HEK293T (cell line): Measurements from ENCODE around the gene KCNMB3.

Experiments
- CTBP1 ChIP-seq: fragments of 450-650 bp; IDR thresholded peaks from 2 replicates; pipeline ENCODE4 v1.6.1; 2016; ENCODE audit warnings: borderline replicate concordance
- ELF4 ChIP-seq: fragments of 450-650 bp; IDR thresholded peaks from 2 replicates; pipeline ENCODE4 v1.6.1; 2017; ENCODE audit warnings: antibody characterized with exemption
- FOXK2 ChIP-seq: fragments of 450-650 bp; IDR thresholded peaks from 2 replicates; pipeline ENCODE4 v1.6.1; 2016; ENCODE audit warnings: mild to moderate bottlenecking
- SP1 ChIP-seq: fragments of 450-650 bp; IDR thresholded peaks from 2 replicates; pipeline ENCODE4 v1.6.1; 2017
- TARDBP ChIP-seq: fragments of 450-650 bp; IDR thresholded peaks from 2 replicates; pipeline ENCODE4 v1.6.1; 2016

DNA sequence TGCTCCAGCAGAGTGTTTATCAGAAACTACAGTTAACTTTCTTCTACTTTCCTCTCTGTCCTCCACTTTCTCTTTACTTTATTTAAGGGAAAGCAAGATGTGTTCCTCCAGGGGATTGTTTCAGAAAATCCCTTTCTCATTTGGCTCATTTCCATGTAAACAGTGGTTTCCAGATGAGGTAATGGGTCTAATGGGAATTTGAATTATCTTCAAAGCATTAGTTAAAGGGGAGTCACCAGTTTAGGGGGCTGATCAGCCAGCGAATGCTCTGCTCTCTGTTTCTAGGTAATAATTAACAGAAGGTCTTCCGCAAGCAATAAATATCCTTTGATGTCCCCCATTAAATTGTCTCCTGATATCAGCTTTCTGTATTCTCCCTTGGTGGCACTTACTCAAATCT lies 41.5 kb upstream of the KCNMB3 start:
- TF ChIP-seq ELF4, result no peak
- no peak for TF ChIP-seq TARDBP
- TF ChIP-seq CTBP1, result no peak
- no peak for TF ChIP-seq FOXK2
- TF ChIP-seq SP1, result no peak
